ENCODE results near the gene HECTD2. TPM values are rescaled to one million over a fixed set of nuclear protein-coding genes. Genes with fewer than 3 reads are reported as not detected.
A peak's percentile ranks its signal among the peaks of the same experiment; 100 is the strongest.

HECTD2 gene
- total and polyA plus RNA-seq, 9 of the 15 experiments (the other 6 are each of a cell fraction or from before 2014, with no cell fraction given): 1.3 to 5.9 (median 3.9) TPM

DNA sequence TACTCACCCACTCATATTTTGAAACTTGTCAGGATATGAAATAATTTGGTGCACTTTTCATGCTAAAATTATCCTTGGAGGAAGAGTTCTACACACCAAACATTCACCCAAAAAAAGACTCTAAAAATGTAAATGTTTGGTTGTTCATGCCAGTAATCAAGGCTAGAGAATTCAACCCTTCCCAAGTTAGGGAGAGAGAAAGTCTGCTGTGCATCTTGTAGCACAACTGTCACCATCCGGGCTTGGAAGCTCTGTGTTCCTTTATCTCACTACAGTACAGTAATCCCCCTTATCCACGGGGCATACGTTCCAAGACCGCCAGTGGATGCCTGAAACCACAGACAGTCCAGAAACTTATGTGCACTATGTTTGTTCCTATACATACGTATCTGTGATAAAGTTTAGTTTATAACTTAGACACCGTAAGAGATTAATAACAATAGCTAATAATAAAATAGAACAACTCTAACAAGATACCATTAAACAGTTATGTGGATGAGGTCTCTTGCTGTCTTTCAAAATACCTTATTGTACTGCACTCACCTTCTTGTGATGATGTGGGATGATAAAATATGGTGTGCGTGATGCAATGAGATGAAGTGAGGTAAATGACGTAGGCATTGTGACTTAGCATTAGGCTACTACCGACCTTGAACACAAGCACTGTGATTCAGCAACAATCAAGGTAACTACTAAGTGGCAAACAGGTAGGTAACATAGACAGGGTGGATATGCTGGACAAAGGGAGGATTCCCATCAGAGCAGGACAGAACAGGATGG lies 24.6 kb upstream of the HECTD2 start:
- H3K9me3 ChIP-seq (replicated peaks; ENCODE audit: control insufficient read depth, insufficient read depth, low read depth, low read length): no peaks in the 10 kb centered on the region
- no peak for DNase-seq (ENCODE audit: extremely low read depth in 1 of 4, low spot score in 3 of 4)
- FAIRE-seq: no peak
- in situ Hi-C loops (cut with MboI) (no loop called here), intact Hi-C loops (cut with micrococcal nuclease) (loop anchor here (5.0 to 10.0 kb wide), 2 partner anchors 307 to 519 kb away; partner anchors contain the start of gene FGFBP3)
- H3K27me3 ChIP-seq (ENCODE audit: control insufficient read depth in 2 of 2, insufficient read depth in 2 of 2, low read length in 2 of 2): peaks cover 0 to 2% of the 10 kb centered on the region in 2 experiments; a peak in 1 of 5 replicates
- H3K79me2 ChIP-seq (ENCODE audit: control insufficient read depth, insufficient read depth, low read length): no peaks in the 10 kb centered on the region
- H4K20me1 ChIP-seq (replicated peaks; ENCODE audit: control insufficient read depth, insufficient read depth, low read length): no peaks in the 10 kb centered on the region
- ChIA-PET CTCF (ENCODE audit: low intra/inter-chr PET ratio) (interaction anchor here (0.9 kb wide), 1 partner anchor 308 kb away, joined by 3 read pairs; no protein-coding TSS in a partner anchor), POLR2A (no interaction called here)
- H2AFZ ChIP-seq (ENCODE audit: low read depth, low read length): no peak overlapping the region
- ATAC-seq: no peak
- H3K4me1 ChIP-seq (replicated peaks in 1 of 2; ENCODE audit: control insufficient read depth in 2 of 2, insufficient read depth in 2 of 2, low read length in 2 of 2): peaks cover 0 to 11% of the 10 kb centered on the region in 2 experiments; a peak in 3 of 5 replicates
- H3K9me1 ChIP-seq (ENCODE audit: control insufficient read depth, insufficient read depth, low read length): no peaks in the 10 kb centered on the region
- H3K27ac ChIP-seq (ENCODE audit: extremely low read depth, low read depth, low read length): no peak overlapping the region
- H3K4me3 ChIP-seq: no peak overlapping the region
- H3K4me2 ChIP-seq (ENCODE audit: insufficient read depth, low read length): no peak overlapping the region
- H3K9ac ChIP-seq (ENCODE audit: insufficient read depth in 1 of 2, low read depth in 2 of 2, low read length in 2 of 2): no peak overlapping the region
- no peaks in the 10 kb centered on the region for H3K36me3 ChIP-seq (ENCODE audit: control insufficient read depth, insufficient read depth, low read length)
- 3% methylated on average over 9 of the region's 9 CpGs for WGBS (ENCODE audit: insufficient coverage, low coverage, missing lambda C conversion rate)
- BruUV-seq (replicated peaks): no TSS peak
- TF ChIP-seq ZNF780A (CRISPR knock-in tag; IDR thresholded peaks at IDR 0.05): no peak
- TF ChIP-seq CBX2 (IDR thresholded peaks at IDR 0.05; ENCODE audit: insufficient read depth, low read length, poor library complexity, severe bottlenecking): no peak
- TF ChIP-seq, protein P1, sequence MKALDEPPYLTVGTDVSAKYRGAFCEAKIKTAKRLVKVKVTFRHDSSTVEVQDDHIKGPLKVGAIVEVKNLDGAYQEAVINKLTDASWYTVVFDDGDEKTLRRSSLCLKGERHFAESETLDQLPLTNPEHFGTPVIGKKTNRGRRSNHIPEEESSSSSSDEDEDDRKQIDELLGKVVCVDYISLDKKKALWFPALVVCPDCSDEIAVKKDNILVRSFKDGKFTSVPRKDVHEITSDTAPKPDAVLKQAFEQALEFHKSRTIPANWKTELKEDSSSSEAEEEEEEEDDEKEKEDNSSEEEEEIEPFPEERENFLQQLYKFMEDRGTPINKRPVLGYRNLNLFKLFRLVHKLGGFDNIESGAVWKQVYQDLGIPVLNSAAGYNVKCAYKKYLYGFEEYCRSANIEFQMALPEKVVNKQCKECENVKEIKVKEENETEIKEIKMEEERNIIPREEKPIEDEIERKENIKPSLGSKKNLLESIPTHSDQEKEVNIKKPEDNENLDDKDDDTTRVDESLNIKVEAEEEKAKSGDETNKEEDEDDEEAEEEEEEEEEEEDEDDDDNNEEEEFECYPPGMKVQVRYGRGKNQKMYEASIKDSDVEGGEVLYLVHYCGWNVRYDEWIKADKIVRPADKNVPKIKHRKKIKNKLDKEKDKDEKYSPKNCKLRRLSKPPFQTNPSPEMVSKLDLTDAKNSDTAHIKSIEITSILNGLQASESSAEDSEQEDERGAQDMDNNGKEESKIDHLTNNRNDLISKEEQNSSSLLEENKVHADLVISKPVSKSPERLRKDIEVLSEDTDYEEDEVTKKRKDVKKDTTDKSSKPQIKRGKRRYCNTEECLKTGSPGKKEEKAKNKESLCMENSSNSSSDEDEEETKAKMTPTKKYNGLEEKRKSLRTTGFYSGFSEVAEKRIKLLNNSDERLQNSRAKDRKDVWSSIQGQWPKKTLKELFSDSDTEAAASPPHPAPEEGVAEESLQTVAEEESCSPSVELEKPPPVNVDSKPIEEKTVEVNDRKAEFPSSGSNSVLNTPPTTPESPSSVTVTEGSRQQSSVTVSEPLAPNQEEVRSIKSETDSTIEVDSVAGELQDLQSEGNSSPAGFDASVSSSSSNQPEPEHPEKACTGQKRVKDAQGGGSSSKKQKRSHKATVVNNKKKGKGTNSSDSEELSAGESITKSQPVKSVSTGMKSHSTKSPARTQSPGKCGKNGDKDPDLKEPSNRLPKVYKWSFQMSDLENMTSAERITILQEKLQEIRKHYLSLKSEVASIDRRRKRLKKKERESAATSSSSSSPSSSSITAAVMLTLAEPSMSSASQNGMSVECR (CRISPR knock-in tag; IDR thresholded peaks at IDR 0.05): no peak
- TF ChIP-seq ZNF586 (CRISPR knock-in tag; conservative IDR thresholded peaks at IDR 0.05): no peak
- TF ChIP-seq ZBTB34 (CRISPR knock-in tag; IDR thresholded peaks at IDR 0.05): no peak
- 0 out of 2 replicates have a peak, but pooled peaks have one; percentile 9 for TF ChIP-seq MAFG (tag; conservative IDR thresholded peaks at IDR 0.05)
- TF ChIP-seq HDAC3 (IDR thresholded peaks at IDR 0.05; ENCODE audit: borderline replicate concordance, partially characterized antibody): no peak
- TF ChIP-seq TAF7 (tag; IDR thresholded peaks at IDR 0.05): no peak
- no peak for TF ChIP-seq ZBTB33 (CRISPR knock-in tag; IDR thresholded peaks at IDR 0.05)
- TF ChIP-seq RNF219 (CRISPR knock-in tag; IDR thresholded peaks at IDR 0.05): no peak

Measured in K562 (cell line).